K562 (cell line): ENCODE data around the gene SMARCD2. TPM values are rescaled to one million over a fixed set of nuclear protein-coding genes. Genes with fewer than 3 reads are reported as not detected.
A peak's percentile ranks its signal among the peaks of the same experiment; 100 is the strongest.

ENCODE experiments used
- ATF2 ChIP-seq: sonication (generic); formaldehyde crosslinking; IDR thresholded peaks from 2 replicates; pipeline ENCODE4 v1.8.1; 2022; ENCODE audit warnings: missing genetic modification reagents
- CBFA2T3 ChIP-seq: fragments of 450-650 bp; IDR thresholded peaks from 2 replicates; pipeline ENCODE4 v1.6.1; 2017
- CBX1 ChIP-seq: sonication (generic); IDR thresholded peaks from 2 replicates; pipeline ENCODE4 v1.6.1; 2016; ENCODE audit warnings: antibody characterized with exemption, low read depth, mild to moderate bottlenecking
- CGGBP1 ChIP-seq: fragments of 250-450 bp; sonication (Bioruptor Pico); IDR thresholded peaks from 2 replicates; pipeline ENCODE4 v1.9.0; 2021; ENCODE audit warnings: mild to moderate bottlenecking
- CTBP1 ChIP-seq: fragments of 450-650 bp; IDR thresholded peaks from 2 replicates; pipeline ENCODE4 v1.6.1; 2016; ENCODE audit warnings: borderline replicate concordance
- E2F6 ChIP-seq, 2 experiments: IDR thresholded peaks; 2 replicates each; pipeline ENCODE4 v1.6.1; 2011; ENCODE audit warnings: borderline replicate concordance in 1 of 2, control low read depth in 1 of 2, low read depth in 1 of 2, low read length in 1 of 2, mild to moderate bottlenecking in 1 of 2, mixed read lengths in 1 of 2, moderate library complexity in 1 of 2; ENCODE audit not compliant: insufficient read depth in 1 of 2, insufficient read length in 1 of 2, poor library complexity in 1 of 2, severe bottlenecking in 1 of 2; ENCODE audit errors: extremely low read depth in 1 of 2
- HDAC1 ChIP-seq, 2 experiments: fragments of 450-650 bp; IDR thresholded peaks; 2 replicates each; pipeline ENCODE4 v1.6.1; 2016 to 2017; ENCODE audit warnings: inconsistent platforms in 1 of 2, mild to moderate bottlenecking in 1 of 2, moderate library complexity in 1 of 2
- KAT7 ChIP-seq: sonication (generic); formaldehyde crosslinking; IDR thresholded peaks from 2 replicates; pipeline ENCODE4 v1.8.0; 2022; ENCODE audit warnings: missing genetic modification reagents, mild to moderate bottlenecking, borderline replicate concordance
- NFE2L1 ChIP-seq: fragments of 450-650 bp; IDR thresholded peaks from 2 replicates; pipeline ENCODE4 v1.6.1; 2016; ENCODE audit warnings: missing genetic modification characterization, low read depth, mild to moderate bottlenecking, missing compliant biosample characterization, moderate library complexity, borderline replicate concordance
- PBX2 ChIP-seq, 2 experiments: IDR thresholded peaks in 1 of 2; conservative IDR thresholded peaks in 1 of 2; 2 replicates each; pipeline ENCODE4 v1.6.1; 2016; ENCODE audit warnings: low read depth in 2 of 2, mild to moderate bottlenecking in 1 of 2, missing compliant biosample characterization in 1 of 2, missing genetic modification characterization in 1 of 2, moderate library complexity in 1 of 2
- PHB ChIP-seq: fragments of 250-450 bp; sonication (Bioruptor Pico); IDR thresholded peaks from 2 replicates; pipeline ENCODE4 v1.5.0; 2021
- PHF20 ChIP-seq: fragments of 450-650 bp; IDR thresholded peaks from 2 replicates; pipeline ENCODE4 v1.6.1; 2018; ENCODE audit not compliant: partially characterized antibody
- PURB ChIP-seq: sonication (generic); formaldehyde crosslinking; IDR thresholded peaks from 2 replicates; pipeline ENCODE4 v1.9.0; 2021; ENCODE audit warnings: low read depth, mild to moderate bottlenecking, missing genetic modification reagents
- SMARCA4 ChIP-seq: fragments of 450-650 bp; IDR thresholded peaks from 2 replicates; pipeline ENCODE4 v1.6.1; 2016
- THRAP3 ChIP-seq: fragments of 450-650 bp; IDR thresholded peaks from 2 replicates; pipeline ENCODE4 v1.6.1; 2016; ENCODE audit warnings: mild to moderate bottlenecking, inconsistent platforms, borderline replicate concordance
- USF2 ChIP-seq: sonication (generic); formaldehyde crosslinking; IDR thresholded peaks from 2 replicates; pipeline ENCODE4 v1.5.0; 2020; ENCODE audit warnings: missing genetic modification reagents
- ZKSCAN8 ChIP-seq: fragments of 200-800 bp; sonication (Bioruptor generic); IDR thresholded peaks from 2 replicates; pipeline ENCODE4 v1.6.1; 2016; ENCODE audit warnings: missing genetic modification characterization, missing compliant biosample characterization
- ZNF197 ChIP-seq: fragments of 200-800 bp; sonication (Bioruptor generic); IDR thresholded peaks from 2 replicates; pipeline ENCODE4 v1.6.1; 2016; ENCODE audit warnings: low read depth, missing genetic modification characterization, missing compliant biosample characterization
- ZNF24 ChIP-seq: fragments of 450-650 bp; IDR thresholded peaks from 2 replicates; pipeline ENCODE4 v1.6.1; 2016
- ZNF354B ChIP-seq: fragments of 250-450 bp; sonication (Bioruptor Pico); IDR thresholded peaks from 2 replicates; pipeline ENCODE4 v1.4.0; 2020
- ZNF41 ChIP-seq: fragments of 250-450 bp; sonication (Bioruptor Pico); conservative IDR thresholded peaks from 2 replicates; pipeline ENCODE4 v1.4.0; 2020; ENCODE audit warnings: mild to moderate bottlenecking
- ZNF561 ChIP-seq: fragments of 450-650 bp; formaldehyde crosslinking; conservative IDR thresholded peaks from 2 replicates; pipeline ENCODE4 v1.4.0; 2020; ENCODE audit warnings: mild to moderate bottlenecking, moderate library complexity
- ZNF785 ChIP-seq: fragments of 250-450 bp; sonication (Bioruptor Pico); IDR thresholded peaks from 2 replicates; pipeline ENCODE4 v1.4.0; 2020; ENCODE audit warnings: mild to moderate bottlenecking
- polyA plus RNA-seq, 8 experiments: library from polyadenylated mRNA; depleted of rRNA in 4 of 8; stranded (reverse) in 5 of 8; unstranded in 3 of 8; fragments of >200 nt; fragmentation: Nextera tagmentation in 2 of 8; fragmentation: Illumina TruSeq in 1 of 8; extraction: Ambion mirVana in 2 of 8; extraction: Trizol in 1 of 8; gene quantifications; 2 replicates each; pipeline versions ENCODE4 v1.2.1 to v1.2.3, GENCODE V29; 2011 to 2014; ENCODE audit warnings: inconsistent platforms in 1 of 8, missing spikeins in 1 of 8
- total RNA-seq, 7 experiments: library from RNA; depleted of rRNA in 6 of 7; stranded (reverse); fragments of >200 nt in 6 of 7; fragmentation: Illumina TruSeq in 2 of 7; extraction: Trizol in 2 of 7; gene quantifications; 2 replicates each; pipeline versions ENCODE4 v1.2.1 to v1.2.3, GENCODE V29; 2011 to 2021; ENCODE audit warnings: low replicate concordance in 1 of 7

SMARCD2 gene
- total and polyA plus RNA-seq, 9 of the 15 experiments (the other 6 are each of a cell fraction or from before 2014, with no cell fraction given) = 1.7 to 114 (median 90.3) TPM

- no peak for TF ChIP-seq KAT7
- no peak for TF ChIP-seq ZNF41 (CRISPR knock-in tag)
- no peak for TF ChIP-seq ZNF785 (CRISPR knock-in tag)
- TF ChIP-seq PURB (CRISPR knock-in tag) = no peak
- no peak for TF ChIP-seq ZNF354B (CRISPR knock-in tag)
- TF ChIP-seq PHB (CRISPR knock-in tag) = no peak
- TF ChIP-seq ATF2 (CRISPR knock-in tag) = no peak
- peak; percentile 68 for TF ChIP-seq CBFA2T3
- no peak for TF ChIP-seq ZNF24
- no peak for TF ChIP-seq PBX2 (CRISPR knock-in tag; IDR thresholded peaks at IDR 0.05; ENCODE audit: low read depth)
- 0 out of 2 replicates have a peak, but pooled peaks have one; percentile 11 for TF ChIP-seq PBX2 (tag; conservative IDR thresholded peaks at IDR 0.05; ENCODE audit: low read depth)
- TF ChIP-seq USF2 = no peak
- TF ChIP-seq PHF20 = no peak
- no peak for TF ChIP-seq ZKSCAN8 (CRISPR knock-in tag)
- TF ChIP-seq HDAC1 (IDR thresholded peaks at IDR 0.05) = no peak
- no peak for TF ChIP-seq CBX1
- TF ChIP-seq ZNF561 (CRISPR knock-in tag) = no peak
- TF ChIP-seq THRAP3 = no peak
- peak; percentile 48; the same call in 1 of the 2 replicates for TF ChIP-seq SMARCA4
- TF ChIP-seq CGGBP1 = no peak
- no peak for TF ChIP-seq ZNF197 (CRISPR knock-in tag)
- no peak for TF ChIP-seq CTBP1
- no peak for TF ChIP-seq E2F6 (IDR thresholded peaks at IDR 0.05; ENCODE audit: borderline replicate concordance in 1 of 2, extremely low read depth in 1 of 2, insufficient read depth in 1 of 2, insufficient read length in 1 of 2, low read depth in 1 of 2, low read length in 1 of 2, poor library complexity in 1 of 2, severe bottlenecking in 1 of 2)
- TF ChIP-seq NFE2L1 (tag) = no peak
These were observed 1.6 kb upstream of the SMARCD2 start (continued) for GRCh38 chr17:63843910-63844677.
